GM21447 (cell line): ENCODE measurements around the gene IDUA.
"Not testable (repeated sequence)": the region's sequence is repeated elsewhere in the genome, so short reads cannot be mapped to it uniquely, and the experiment has no call there.

Experiments
- ATAC-seq: cut with Tn5 transposase; IDR thresholded peaks from one replicate; pipeline ENCODE4 v1.9.1; 2021; ENCODE audit not compliant: unreplicated experiment

Gene IDUA

GRCh38 chr4:986879-987623 lies at the start of gene IDUA:
IDUA (plus strand) TSS chr4:987044; CDS start chr4:987085, 41 bp downstream.
- ATAC-seq = peak; percentile 74

GRCh38 chr4:939508-939907 lies 47.3 kb upstream of the IDUA start:
- ATAC-seq = not testable (repeated sequence)

GRCh38 chr4:945274-946102 lies 41.4 kb upstream of the IDUA start:
- ATAC-seq = no peak

- no peak for ATAC-seq
These were observed 40.8 kb upstream of the IDUA start for GRCh38 chr4:946103-946450.

- ATAC-seq = no peak
These were observed 40.0 kb upstream of the IDUA start for GRCh38 chr4:946517-947471.

- no peak for ATAC-seq
These were observed 39.3 kb upstream of the IDUA start for GRCh38 chr4:947491-947971.

- no peak for ATAC-seq
These were observed 38.5 kb upstream of the IDUA start for GRCh38 chr4:948101-948935.

GRCh38 chr4:948936-949300 lies 37.9 kb upstream of the IDUA start:
- ATAC-seq = no peak

- no peak for ATAC-seq
These were observed 37.2 kb upstream of the IDUA start for GRCh38 chr4:949656-950055.

GRCh38 chr4:950136-951020 lies 36.5 kb upstream of the IDUA start:
- no peak for ATAC-seq

- no peak for ATAC-seq
These were observed 35.7 kb upstream of the IDUA start for GRCh38 chr4:951186-951585.

GRCh38 chr4:951594-952468 lies 35.0 kb upstream of the IDUA start:
- no peak for ATAC-seq

- no peak for ATAC-seq
These were observed 33.8 kb upstream of the IDUA start for GRCh38 chr4:952881-953573.

- ATAC-seq = no peak
These were observed 33.3 kb upstream of the IDUA start for GRCh38 chr4:953574-953915.

GRCh38 chr4:954211-955020 lies 32.4 kb upstream of the IDUA start:
- ATAC-seq = no peak

GRCh38 chr4:955161-955921 lies 31.5 kb upstream of the IDUA start:
- no peak for ATAC-seq
